ENCODE measurements around the gene DNM3.

DNA sequence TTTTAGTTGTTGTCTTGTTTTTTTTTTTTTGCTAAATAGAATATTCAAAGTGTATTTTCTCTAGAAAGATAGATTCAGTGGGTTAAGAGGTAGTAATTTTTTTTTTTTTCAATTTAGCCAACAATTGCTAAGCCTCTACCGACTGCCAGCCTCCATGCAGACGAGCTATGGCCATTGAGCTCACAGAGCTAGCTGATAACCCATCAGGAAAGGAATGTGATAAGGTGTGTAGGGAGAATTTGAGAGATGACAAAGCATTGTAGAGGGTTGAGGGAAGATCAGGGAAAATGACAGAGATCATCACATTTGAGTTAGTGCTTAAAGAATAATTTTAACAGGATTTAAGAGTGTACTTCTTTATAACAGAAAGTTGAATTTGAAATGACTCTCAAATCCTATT is 30.6 kb downstream of the DNM3 start:
- TF ChIP-seq, protein P1, sequence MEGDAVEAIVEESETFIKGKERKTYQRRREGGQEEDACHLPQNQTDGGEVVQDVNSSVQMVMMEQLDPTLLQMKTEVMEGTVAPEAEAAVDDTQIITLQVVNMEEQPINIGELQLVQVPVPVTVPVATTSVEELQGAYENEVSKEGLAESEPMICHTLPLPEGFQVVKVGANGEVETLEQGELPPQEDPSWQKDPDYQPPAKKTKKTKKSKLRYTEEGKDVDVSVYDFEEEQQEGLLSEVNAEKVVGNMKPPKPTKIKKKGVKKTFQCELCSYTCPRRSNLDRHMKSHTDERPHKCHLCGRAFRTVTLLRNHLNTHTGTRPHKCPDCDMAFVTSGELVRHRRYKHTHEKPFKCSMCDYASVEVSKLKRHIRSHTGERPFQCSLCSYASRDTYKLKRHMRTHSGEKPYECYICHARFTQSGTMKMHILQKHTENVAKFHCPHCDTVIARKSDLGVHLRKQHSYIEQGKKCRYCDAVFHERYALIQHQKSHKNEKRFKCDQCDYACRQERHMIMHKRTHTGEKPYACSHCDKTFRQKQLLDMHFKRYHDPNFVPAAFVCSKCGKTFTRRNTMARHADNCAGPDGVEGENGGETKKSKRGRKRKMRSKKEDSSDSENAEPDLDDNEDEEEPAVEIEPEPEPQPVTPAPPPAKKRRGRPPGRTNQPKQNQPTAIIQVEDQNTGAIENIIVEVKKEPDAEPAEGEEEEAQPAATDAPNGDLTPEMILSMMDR (IDR thresholded peaks at IDR 0.05): no peak
- TF ChIP-seq RAD21 (IDR thresholded peaks at IDR 0.05; ENCODE audit: low read length) (no peak), EP300 (IDR thresholded peaks at IDR 0.05; ENCODE audit: borderline replicate concordance in 1 of 2, low read depth in 1 of 2, low read length in 1 of 2) (no peak), FOXM1 (IDR thresholded peaks at IDR 0.05; ENCODE audit: low read depth) (no peak), EZH2phosphoT487 (IDR thresholded peaks at IDR 0.05; ENCODE audit: borderline replicate concordance, low read depth) (no peak), RXRA (IDR thresholded peaks at IDR 0.05; ENCODE audit: borderline replicate concordance, low read depth) (no peak), SMC3 (IDR thresholded peaks at IDR 0.05; ENCODE audit: low read depth, low read length) (no peak)
- TF ChIP-seq, protein P2, sequence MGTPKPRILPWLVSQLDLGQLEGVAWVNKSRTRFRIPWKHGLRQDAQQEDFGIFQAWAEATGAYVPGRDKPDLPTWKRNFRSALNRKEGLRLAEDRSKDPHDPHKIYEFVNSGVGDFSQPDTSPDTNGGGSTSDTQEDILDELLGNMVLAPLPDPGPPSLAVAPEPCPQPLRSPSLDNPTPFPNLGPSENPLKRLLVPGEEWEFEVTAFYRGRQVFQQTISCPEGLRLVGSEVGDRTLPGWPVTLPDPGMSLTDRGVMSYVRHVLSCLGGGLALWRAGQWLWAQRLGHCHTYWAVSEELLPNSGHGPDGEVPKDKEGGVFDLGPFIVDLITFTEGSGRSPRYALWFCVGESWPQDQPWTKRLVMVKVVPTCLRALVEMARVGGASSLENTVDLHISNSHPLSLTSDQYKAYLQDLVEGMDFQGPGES (IDR thresholded peaks at IDR 0.05; ENCODE audit: low read depth, low read length): no peak
- TF ChIP-seq, protein P3, sequence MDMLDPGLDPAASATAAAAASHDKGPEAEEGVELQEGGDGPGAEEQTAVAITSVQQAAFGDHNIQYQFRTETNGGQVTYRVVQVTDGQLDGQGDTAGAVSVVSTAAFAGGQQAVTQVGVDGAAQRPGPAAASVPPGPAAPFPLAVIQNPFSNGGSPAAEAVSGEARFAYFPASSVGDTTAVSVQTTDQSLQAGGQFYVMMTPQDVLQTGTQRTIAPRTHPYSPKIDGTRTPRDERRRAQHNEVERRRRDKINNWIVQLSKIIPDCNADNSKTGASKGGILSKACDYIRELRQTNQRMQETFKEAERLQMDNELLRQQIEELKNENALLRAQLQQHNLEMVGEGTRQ (IDR thresholded peaks at IDR 0.05; ENCODE audit: borderline replicate concordance, low read depth, low read length): no peak
